Body of pancreas (tissue), 4 donors: Measurements from ENCODE around the gene COMMD1. TPM values are rescaled to one million over a fixed set of nuclear protein-coding genes. Genes with fewer than 3 reads are reported as not detected.
A peak's percentile ranks its signal among the peaks of the same experiment; 100 is the strongest.

Source experiments
- ATAC-seq: fragments of 150-250 bp; one replicate; pipeline ENCODE4 v1.9.1; 2016
- DNase-seq, 4 donors: peaks; one replicate each; pipeline ENCODE4 v3.0.0-alpha.2; 2019
- H3K27ac ChIP-seq, 4 donors: fragments of 200-600 bp; sonication (generic); 1 replicate in 3 of 4; 2 replicates in 1 of 4; pipeline versions ENCODE4 v1.5.1 to v1.6.1; 2016 to 2019; ENCODE audit warnings: mild to moderate bottlenecking in 1 of 4, mixed read lengths in 1 of 4, moderate library complexity in 1 of 4
- H3K27me3 ChIP-seq, 2 donors: fragments of 200-600 bp; sonication (generic); one replicate each; pipeline ENCODE4 v1.6.0; 2016; ENCODE audit warnings: mild to moderate bottlenecking in 1 of 2
- H3K36me3 ChIP-seq, 2 donors: fragments of 200-600 bp; sonication (generic); replicated peaks in 1 of 2; 2 replicates each; pipeline ENCODE4 v1.5.1; 2016; ENCODE audit warnings: low read depth in 2 of 2; ENCODE audit not compliant: insufficient read depth in 1 of 2
- H3K4me1 ChIP-seq: fragments of 200-600 bp; sonication (generic); one replicate; pipeline ENCODE4 v1.6.0; 2016
- H3K4me3 ChIP-seq, 2 donors: fragments of 200-600 bp; sonication (generic); 1 replicate in 1 of 2; 2 replicates in 1 of 2; pipeline ENCODE4 v1.5.1; 2016 to 2019
- H3K9me3 ChIP-seq, 3 donors: fragments of 200-600 bp; sonication (generic); 1 replicate in 2 of 3; 2 replicates in 1 of 3; pipeline ENCODE4 v1.5.1; 2016
- POLR2A ChIP-seq, 3 donors: fragments of 450-650 bp; IDR thresholded peaks; one replicate each; pipeline ENCODE4 v1.6.1; 2016; ENCODE audit warnings: antibody characterized with exemption in 3 of 3, mild to moderate bottlenecking in 2 of 3
- WGBS, 2 donors: methylation state at CpG; one replicate each; pipeline ENCODE4 v1.1.5; 2017; 5-methylcytosine and 5-hydroxymethylcytosine counted together
- intact Hi-C: fragments of 100-400 bp; cut with DNase I; formaldehyde crosslinking; loops from one replicate; pipeline ENCODE4 v1.15.1; 2023
- total RNA-seq, 2 donors: library from RNA; depleted of rRNA; stranded (reverse); fragments of >200 nt; gene quantifications; one replicate each; pipeline ENCODE4 v1.1.0, GENCODE V29; 2016
- TF ChIP-seq, protein P1 (sequence below), 7 experiments: fragments of 450-650 bp in 4 of 7; fragments of 200-600 bp in 3 of 7; sonication (generic) in 3 of 7; IDR thresholded peaks; one replicate each; pipeline ENCODE4 v1.5.1; 2016 to 2019; ENCODE audit warnings: antibody characterized with exemption in 7 of 7

Gene COMMD1
- total RNA-seq, 2 donors from 2014 or later, result 19.1 to 37.9 TPM

DNA sequence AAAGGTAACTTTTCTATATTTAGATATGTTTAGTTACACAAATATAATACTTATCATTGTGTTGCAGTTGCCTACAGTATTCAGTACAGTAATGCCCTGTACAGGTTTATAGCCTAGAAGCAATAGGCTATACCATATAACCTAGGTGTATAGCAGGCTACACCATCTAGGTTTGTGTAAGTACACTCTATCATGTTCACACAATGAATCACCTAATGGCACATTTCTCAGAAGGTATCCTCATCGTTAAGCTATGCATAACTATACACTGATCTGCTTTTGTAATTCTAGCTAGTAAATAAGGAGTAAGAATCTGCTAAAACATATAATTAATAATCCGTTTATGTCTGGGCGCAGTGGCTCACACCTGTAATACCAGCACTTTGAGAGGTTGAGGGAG is 102.1 kb downstream of the COMMD1 start:
- DNase-seq (no peak), ATAC-seq (no peak)
- WGBS, 2 donors, result 95 to 96% methylated on average over 3 of the region's 3 CpGs
- intact Hi-C loops, result no loop called here
- no peaks in the 10 kb centered on the region for H3K9me3 ChIP-seq
- no peak overlapping the region for H3K4me3 ChIP-seq
- H3K27ac ChIP-seq, result no peak overlapping the region
- H3K27me3 ChIP-seq, result no peaks in the 10 kb centered on the region
- no peaks in the 10 kb centered on the region for H3K36me3 ChIP-seq
- no peak for TF ChIP-seq POLR2A (IDR thresholded peaks at IDR 0.05)
- TF ChIP-seq, protein P1, sequence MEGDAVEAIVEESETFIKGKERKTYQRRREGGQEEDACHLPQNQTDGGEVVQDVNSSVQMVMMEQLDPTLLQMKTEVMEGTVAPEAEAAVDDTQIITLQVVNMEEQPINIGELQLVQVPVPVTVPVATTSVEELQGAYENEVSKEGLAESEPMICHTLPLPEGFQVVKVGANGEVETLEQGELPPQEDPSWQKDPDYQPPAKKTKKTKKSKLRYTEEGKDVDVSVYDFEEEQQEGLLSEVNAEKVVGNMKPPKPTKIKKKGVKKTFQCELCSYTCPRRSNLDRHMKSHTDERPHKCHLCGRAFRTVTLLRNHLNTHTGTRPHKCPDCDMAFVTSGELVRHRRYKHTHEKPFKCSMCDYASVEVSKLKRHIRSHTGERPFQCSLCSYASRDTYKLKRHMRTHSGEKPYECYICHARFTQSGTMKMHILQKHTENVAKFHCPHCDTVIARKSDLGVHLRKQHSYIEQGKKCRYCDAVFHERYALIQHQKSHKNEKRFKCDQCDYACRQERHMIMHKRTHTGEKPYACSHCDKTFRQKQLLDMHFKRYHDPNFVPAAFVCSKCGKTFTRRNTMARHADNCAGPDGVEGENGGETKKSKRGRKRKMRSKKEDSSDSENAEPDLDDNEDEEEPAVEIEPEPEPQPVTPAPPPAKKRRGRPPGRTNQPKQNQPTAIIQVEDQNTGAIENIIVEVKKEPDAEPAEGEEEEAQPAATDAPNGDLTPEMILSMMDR (IDR thresholded peaks at IDR 0.05), result no peak
- no peaks in the 10 kb centered on the region for H3K4me1 ChIP-seq

DNA sequence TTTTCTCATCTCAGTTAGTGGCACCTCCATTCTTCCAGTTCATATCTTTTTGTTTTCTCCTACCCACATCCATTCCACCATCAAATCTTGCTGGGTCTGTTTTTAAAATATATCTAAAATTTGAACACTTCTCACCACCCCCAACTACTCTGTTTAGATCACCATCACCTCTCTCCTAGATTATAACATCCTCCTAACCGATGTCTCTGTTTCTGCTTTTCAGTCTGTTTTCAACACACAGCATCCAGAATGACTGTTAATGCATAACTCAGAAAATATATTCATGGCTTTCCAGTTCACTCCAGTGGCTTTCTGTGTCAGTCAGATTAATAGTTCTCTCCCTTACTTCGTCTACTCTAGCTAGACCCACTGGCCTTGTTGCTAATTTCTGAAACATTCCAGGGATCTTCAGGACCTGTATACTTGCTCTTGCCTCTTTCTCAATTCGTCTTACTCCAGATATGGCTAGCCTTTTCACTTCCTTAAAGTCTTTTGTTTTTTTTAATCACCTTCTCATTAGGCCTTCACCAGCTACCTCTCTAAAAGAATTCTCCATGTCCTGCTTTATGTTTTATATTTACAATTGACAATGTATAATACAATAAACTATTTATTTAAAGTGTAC is 105.3 kb downstream of the COMMD1 start:
- TF ChIP-seq POLR2A (IDR thresholded peaks at IDR 0.05), result no peak
- TF ChIP-seq, protein P1 (IDR thresholded peaks at IDR 0.05), result no peak
- Histone ChIP-seq H3K4me3 (no peak overlapping the region), H3K27me3 (no peaks in the 10 kb centered on the region), H3K9me3 (no peaks in the 10 kb centered on the region), H3K4me1 (peaks cover 13% of the 10 kb centered on the region), H3K27ac (no peak overlapping the region), H3K36me3 (no peaks in the 10 kb centered on the region)
- DNase-seq, result no peak
- 76 to 81% methylated on average over 3 of the region's 3 CpGs for WGBS, 2 donors
- intact Hi-C loops, result no loop called here
- no peak for ATAC-seq

DNA sequence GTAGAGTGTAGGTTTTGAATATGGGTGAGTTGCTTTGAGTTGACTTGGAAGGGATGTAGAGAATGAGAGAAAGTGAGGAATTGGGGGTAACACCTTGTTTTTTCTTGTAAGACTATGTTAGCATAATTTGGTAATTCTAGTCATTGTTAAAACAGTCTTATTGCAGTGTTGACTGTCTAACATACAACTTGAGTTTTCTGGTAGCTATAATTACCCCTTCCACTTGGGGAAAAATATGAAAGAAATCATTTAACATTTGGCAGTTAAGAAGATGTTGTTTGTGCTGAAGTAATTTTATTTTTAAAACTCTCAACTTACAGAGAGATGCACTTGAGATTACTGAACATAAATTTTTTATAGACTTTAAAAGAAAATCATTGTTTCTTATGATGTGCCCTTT is 108.2 kb downstream of the COMMD1 start:
- TF ChIP-seq POLR2A (IDR thresholded peaks at IDR 0.05), result no peak
- TF ChIP-seq, protein P1 (IDR thresholded peaks at IDR 0.05), result no peak
- no peaks in the 10 kb centered on the region for H3K9me3 ChIP-seq
- no peak overlapping the region for H3K4me3 ChIP-seq
- peak overlapping the region in 1 of 4 donors; percentile 50 for H3K27ac ChIP-seq
- intact Hi-C loops, result no loop called here
- H3K36me3 ChIP-seq, result no peaks in the 10 kb centered on the region
- DNase-seq, result no peak
- H3K4me1 ChIP-seq, result peaks cover 13% of the 10 kb centered on the region
- H3K27me3 ChIP-seq, result no peaks in the 10 kb centered on the region
- no peak for ATAC-seq

DNA sequence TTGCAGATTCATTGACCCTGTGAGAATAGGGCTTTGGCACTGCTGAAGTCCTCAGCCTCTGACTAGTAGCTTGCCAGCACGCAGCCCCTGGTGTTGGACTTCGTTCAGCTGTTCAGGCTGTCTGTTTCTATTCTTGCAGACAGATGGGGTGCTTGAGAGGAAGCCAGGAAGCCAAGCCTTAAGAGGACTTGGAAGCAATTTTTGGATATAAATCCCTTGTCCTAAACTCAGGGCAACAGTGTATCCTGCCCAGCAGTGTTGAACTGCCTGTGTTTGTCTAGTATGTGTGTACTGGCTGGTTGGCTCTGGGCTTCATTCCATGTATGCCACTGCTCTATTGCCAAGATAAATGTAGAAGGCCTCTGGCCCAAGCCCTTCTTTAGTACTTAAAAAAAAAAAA is 108.6 kb downstream of the COMMD1 start:
- Histone ChIP-seq H3K27ac (peak overlapping the region in 1 of 4 donors; percentile 50), H3K4me1 (peaks cover 13% of the 10 kb centered on the region), H3K9me3 (no peaks in the 10 kb centered on the region), H3K4me3 (no peak overlapping the region), H3K27me3 (no peaks in the 10 kb centered on the region), H3K36me3 (no peaks in the 10 kb centered on the region)
- TF ChIP-seq POLR2A (IDR thresholded peaks at IDR 0.05), result no peak
- TF ChIP-seq, protein P1 (IDR thresholded peaks at IDR 0.05), result peak in 3 of 7 experiments; percentile 10 to 37 (median 26)
- ATAC-seq (peak; percentile 87), DNase-seq (peak; percentile 65 to 86 (median 82))
- WGBS, 2 donors, result 3 to 14% methylated on average over 2 of the region's 2 CpGs
- intact Hi-C loops, result no loop called here

DNA sequence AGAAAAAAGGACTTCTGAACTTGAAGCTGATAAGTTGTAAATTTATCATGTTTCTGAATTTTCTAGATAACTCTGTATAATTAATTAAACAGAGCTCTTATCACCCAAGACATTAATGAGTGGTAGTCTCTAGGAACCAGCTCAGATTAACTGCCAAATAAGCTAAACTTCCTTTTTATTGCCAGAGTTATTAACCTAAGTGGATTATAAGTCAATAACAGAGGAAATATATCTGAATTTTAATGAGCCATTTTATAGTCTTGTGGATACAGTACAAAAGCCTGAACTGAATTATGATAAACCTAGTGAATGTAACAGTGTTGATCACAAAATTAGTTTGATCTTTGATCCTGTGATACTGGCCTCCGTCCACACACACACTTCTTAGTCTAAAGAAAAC is 111.5 kb downstream of the COMMD1 start:
- peaks cover 13% of the 10 kb centered on the region for H3K4me1 ChIP-seq
- TF ChIP-seq, protein P1 (IDR thresholded peaks at IDR 0.05), result no peak
- no peak for TF ChIP-seq POLR2A (IDR thresholded peaks at IDR 0.05)
- no peaks in the 10 kb centered on the region for H3K27me3 ChIP-seq
- no peaks in the 10 kb centered on the region for H3K9me3 ChIP-seq
- ATAC-seq (no peak), DNase-seq (no peak)
- H3K4me3 ChIP-seq, result no peak overlapping the region
- intact Hi-C loops, result no loop called here
- H3K36me3 ChIP-seq, result no peaks in the 10 kb centered on the region
- 14 to 19% methylated on average over 1 of the region's 1 CpG for WGBS, 2 donors
- no peak overlapping the region for H3K27ac ChIP-seq
